HG02884 (cell line): ENCODE data around the gene SMARCAD1.

Experiments
- ATAC-seq: cut with Tn5 transposase; IDR thresholded peaks from one replicate; pipeline ENCODE4 v1.9.1; 2021; ENCODE audit warnings: mild to moderate bottlenecking, moderate library complexity; ENCODE audit not compliant: unreplicated experiment

SMARCAD1 gene

GRCh38 chr4:94226763-94227162 is 19.1 kb downstream of the SMARCAD1 start:
- no peak for ATAC-seq

- no peak for ATAC-seq
These were observed 21.0 kb downstream of the SMARCAD1 start for GRCh38 chr4:94228493-94229216.

GRCh38 chr4:94232519-94232918 is 24.9 kb downstream of the SMARCAD1 start:
- ATAC-seq = no peak

DNA sequence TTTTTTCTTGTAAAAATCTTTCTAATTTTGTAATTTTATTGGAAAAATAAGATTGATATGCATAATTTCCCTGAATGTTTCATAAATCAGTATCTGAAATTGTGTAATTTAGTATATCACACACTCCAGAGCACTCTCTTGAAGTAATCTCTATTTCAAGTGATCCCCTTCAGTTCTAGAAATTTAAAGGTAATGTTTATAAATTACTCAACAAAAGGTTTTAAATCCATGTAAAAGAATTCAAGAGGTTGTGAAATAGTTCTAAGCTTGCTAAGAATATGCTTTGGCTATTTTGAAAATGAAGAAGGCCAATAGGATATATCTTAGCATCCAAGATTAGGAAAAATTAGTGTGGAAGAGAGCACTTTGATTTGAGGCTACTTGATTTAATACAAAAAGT is 28.2 kb downstream of the SMARCAD1 start:
- no peak for ATAC-seq

- ATAC-seq = no peak
These were observed 29.6 kb downstream of the SMARCAD1 start for GRCh38 chr4:94237271-94237670.

GRCh38 chr4:94238160-94238559 is 30.5 kb downstream of the SMARCAD1 start:
- ATAC-seq = no peak

DNA sequence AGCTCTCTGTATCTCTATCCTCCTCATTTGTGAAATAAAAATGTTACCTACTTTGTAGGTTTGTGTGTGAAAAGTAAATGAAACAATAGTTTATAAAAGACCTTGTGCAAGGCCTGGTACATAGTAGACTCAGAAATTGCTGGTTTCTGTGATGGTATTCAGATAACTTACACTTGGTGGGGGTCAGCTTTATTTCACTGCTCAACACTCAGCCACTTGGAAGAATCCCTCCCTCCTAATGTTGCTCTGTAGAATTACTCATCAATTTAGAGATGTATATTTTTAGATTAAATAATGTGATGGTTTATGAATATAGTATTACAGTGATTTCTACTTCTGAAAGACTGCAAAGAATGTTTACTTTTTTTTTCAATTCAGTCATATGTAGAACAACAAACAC is 32.7 kb downstream of the SMARCAD1 start:
- ATAC-seq = no peak

DNA sequence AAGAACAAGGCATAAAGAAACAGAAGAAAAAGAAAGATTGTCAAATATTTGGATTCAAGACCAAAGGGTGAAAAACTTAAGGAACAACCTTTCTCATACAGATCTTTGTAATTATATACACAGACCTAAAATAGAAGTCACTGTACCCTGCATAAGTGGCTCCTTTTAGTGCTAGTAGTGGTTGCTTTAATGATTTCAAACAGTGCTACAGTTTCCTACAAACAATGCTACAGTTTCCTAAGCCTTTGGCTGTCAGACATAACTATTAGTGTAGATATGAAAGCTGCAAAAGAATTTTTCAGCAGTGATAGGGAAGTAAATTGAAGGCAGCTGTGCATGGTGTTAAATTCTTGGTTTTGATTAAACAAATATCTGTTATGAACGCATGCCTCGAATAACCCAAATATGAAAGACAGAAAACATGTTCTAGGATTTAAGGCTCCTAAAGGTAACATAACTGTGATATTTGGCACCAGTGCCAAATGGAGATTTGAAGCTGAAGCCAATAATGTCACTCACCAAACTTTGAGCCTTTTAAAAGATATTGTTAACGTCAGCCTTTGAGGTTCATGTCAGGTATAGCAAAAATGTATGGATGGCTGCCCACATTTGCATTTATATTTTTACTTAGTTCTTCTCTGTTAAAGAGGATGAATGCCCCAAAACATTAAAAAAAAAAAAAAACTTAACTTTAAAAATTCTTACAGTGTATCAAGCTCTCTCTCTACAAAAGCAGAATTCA is 36.6 kb downstream of the SMARCAD1 start:
- no peak for ATAC-seq

GRCh38 chr4:94244829-94245185 is 37.1 kb downstream of the SMARCAD1 start:
- no peak for ATAC-seq

DNA sequence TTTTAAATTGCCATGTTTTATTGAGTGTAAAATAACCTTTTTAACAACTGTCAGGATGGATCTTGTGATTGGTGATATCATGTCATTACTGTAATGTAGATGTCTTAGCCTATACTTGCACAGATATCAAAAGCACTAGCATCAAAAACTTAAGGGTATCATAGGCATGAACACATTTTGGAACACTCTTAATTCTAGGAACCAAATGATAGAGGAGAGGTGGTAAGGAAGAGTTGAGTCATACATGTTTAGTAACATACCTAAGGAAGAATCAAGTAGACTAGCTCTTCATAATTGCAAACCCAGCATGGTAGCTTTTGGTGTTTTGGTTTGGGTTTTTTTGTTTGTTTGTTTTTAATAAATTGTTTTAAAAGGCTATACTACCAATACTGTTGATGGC is 43.4 kb downstream of the SMARCAD1 start:
- no peak for ATAC-seq

GRCh38 chr4:94253036-94253435 is 45.4 kb downstream of the SMARCAD1 start:
- no peak for ATAC-seq

- ATAC-seq = no peak
These were observed 48.6 kb downstream of the SMARCAD1 start for GRCh38 chr4:94256144-94256783.

DNA sequence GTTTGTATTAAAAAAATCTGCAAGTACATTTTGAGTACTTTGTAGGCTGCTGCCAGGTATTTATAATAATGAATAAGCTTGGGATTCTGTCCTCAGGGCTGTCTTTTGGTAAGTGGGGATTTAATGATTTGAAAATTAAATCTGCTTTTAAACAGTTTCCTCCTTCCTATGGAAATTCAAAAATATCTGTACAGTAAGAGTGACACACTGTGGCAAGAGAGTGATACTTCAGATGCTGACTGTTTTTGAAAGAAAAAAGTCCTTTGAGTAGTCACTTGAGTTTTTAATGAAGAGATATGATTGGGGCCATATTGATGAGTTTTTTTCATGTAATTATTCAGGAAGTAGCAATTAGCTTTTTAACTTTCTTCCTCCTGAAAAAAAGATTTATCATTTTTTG is 49.2 kb downstream of the SMARCAD1 start:
- no peak for ATAC-seq

- ATAC-seq = no peak
These were observed 54.7 kb downstream of the SMARCAD1 start for GRCh38 chr4:94262163-94263016.

DNA sequence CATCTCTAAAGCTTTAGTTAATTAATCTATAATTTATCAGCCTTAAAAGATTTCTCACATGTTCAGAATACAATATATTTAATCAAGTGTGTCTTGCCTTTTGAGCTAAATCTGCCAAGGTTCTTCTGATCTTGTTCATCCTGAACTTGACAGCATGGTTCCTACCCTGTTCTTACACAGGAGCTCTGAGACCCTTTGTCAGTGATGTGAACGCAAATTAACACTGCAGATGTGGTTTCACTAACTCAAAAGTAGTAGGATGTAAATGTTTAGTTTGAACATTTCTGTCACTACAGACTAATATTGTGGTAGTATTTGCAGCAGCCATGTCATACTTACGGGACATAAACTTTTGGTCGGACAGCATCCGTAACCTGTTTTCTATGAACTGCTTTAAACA is 59.4 kb downstream of the SMARCAD1 start:
- ATAC-seq = no peak

GRCh38 chr4:94271248-94271647 is 63.6 kb downstream of the SMARCAD1 start:
- ATAC-seq = no peak

DNA sequence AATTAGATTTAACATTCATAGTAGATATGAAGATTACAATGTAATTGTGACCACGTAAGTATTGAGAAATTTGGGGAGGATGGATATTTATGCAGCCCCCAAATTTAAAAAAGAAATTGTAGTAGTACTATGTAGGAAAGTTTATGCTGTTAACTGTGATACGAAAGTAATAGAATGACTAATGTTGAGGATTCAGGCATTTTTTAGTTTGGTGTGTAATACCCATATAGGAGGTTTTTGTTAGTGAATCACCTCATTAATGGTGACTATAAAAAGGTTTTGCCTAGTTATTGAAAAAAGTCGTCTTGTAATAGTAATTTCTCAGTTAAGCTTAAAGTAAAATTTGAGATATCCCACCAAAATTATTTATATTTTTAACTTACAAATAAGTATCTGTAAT is 67.2 kb downstream of the SMARCAD1 start:
- ATAC-seq = no peak

- no peak for ATAC-seq
These were observed 68.5 kb downstream of the SMARCAD1 start for GRCh38 chr4:94276204-94276603.

GRCh38 chr4:94277534-94277933 is 69.9 kb downstream of the SMARCAD1 start:
- ATAC-seq = no peak

GRCh38 chr4:94278781-94279180 is 71.1 kb downstream of the SMARCAD1 start:
- ATAC-seq = no peak

DNA sequence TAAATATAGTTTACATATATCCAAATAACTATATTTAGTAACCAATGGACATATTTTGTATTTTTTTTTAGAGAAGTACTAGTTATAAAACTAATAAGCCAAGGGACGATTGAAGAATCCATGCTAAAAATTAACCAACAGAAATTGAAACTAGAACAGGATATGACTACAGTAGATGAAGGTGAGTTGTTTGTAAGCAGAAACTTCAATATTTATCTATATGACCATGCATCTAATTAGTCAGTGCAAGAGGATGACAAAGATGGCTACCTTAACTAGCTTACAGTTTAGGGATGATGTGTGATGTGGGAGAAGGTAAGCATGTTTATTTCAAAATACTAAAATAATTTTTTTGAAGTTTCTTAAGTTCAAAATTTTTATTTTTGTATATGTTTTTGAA is 77.2 kb downstream of the SMARCAD1 start:
- ATAC-seq = no peak
